HepG2 (cell line): ENCODE data around the gene STATH. TPM values are rescaled to one million over a fixed set of nuclear protein-coding genes. Genes with fewer than 3 reads are reported as not detected.
A peak's percentile ranks its signal among the peaks of the same experiment; 100 is the strongest.

Source experiments
- ARID4A ChIP-seq: sonication (generic); formaldehyde crosslinking; IDR thresholded peaks from 2 replicates; pipeline ENCODE4 v1.5.0; 2020; ENCODE audit warnings: mild to moderate bottlenecking, missing genetic modification reagents, borderline replicate concordance
- ATF4 ChIP-seq, 2 experiments: fragments of 450-650 bp in 1 of 2; sonication (generic) in 1 of 2; formaldehyde crosslinking; IDR thresholded peaks; 2 replicates each; pipeline versions ENCODE4 v1.5.0 to v1.8.0; 2020 to 2022; ENCODE audit warnings: mild to moderate bottlenecking in 1 of 2, missing genetic modification reagents in 1 of 2
- ELF3 ChIP-seq: IDR thresholded peaks from 2 replicates; pipeline ENCODE4 v1.6.1; 2016; ENCODE audit warnings: missing genetic modification reagents, missing compliant biosample characterization
- HMG20A ChIP-seq: IDR thresholded peaks from 2 replicates; pipeline ENCODE4 v1.6.1; 2016; ENCODE audit warnings: borderline replicate concordance
- JARID2 ChIP-seq: sonication (generic); formaldehyde crosslinking; IDR thresholded peaks from 2 replicates; pipeline ENCODE4 v1.8.1; 2023; ENCODE audit warnings: missing genetic modification reagents, inconsistent platforms; ENCODE audit not compliant: insufficient replicate concordance
- KLF9 ChIP-seq: IDR thresholded peaks from 2 replicates; pipeline ENCODE4 v1.6.1; 2016; ENCODE audit warnings: low read depth
- PHF5A ChIP-seq: IDR thresholded peaks from one replicate; pipeline ENCODE4 v1.6.1; 2018; ENCODE audit warnings: low read depth, missing genetic modification reagents; ENCODE audit not compliant: unreplicated experiment
- SOX13 ChIP-seq, 3 experiments: fragments of 450-650 bp in 1 of 3; sonication (generic) in 1 of 3; formaldehyde crosslinking in 1 of 3; IDR thresholded peaks in 2 of 3; conservative IDR thresholded peaks in 1 of 3; 2 replicates each; pipeline versions ENCODE4 v1.5.0 to v1.6.1; 2016 to 2020; ENCODE audit warnings: antibody characterized with exemption in 1 of 3, mild to moderate bottlenecking in 1 of 3, missing compliant biosample characterization in 1 of 3, missing genetic modification reagents in 1 of 3, moderate library complexity in 1 of 3
- ZNF432 ChIP-seq: sonication (generic); formaldehyde crosslinking; IDR thresholded peaks from 2 replicates; pipeline ENCODE4 v1.5.0; 2020; ENCODE audit warnings: missing genetic modification reagents, mild to moderate bottlenecking, borderline replicate concordance
- ZNF496 ChIP-seq: sonication (generic); formaldehyde crosslinking; IDR thresholded peaks from 2 replicates; pipeline ENCODE4 v1.8.1; 2023; ENCODE audit warnings: mild to moderate bottlenecking, moderate library complexity, missing genetic modification reagents; ENCODE audit not compliant: insufficient replicate concordance
- ZSCAN22 ChIP-seq: sonication (generic); formaldehyde crosslinking; IDR thresholded peaks from 2 replicates; pipeline ENCODE4 v1.4.0; 2020; ENCODE audit warnings: mild to moderate bottlenecking, missing genetic modification reagents
- polyA plus RNA-seq, 8 experiments: library from polyadenylated mRNA; depleted of rRNA in 3 of 8; stranded (reverse) in 7 of 8; unstranded in 1 of 8; fragments of >200 nt; fragmentation: Illumina TruSeq in 4 of 8; extraction: Trizol in 4 of 8; gene quantifications; 2 replicates each; pipeline versions ENCODE4 v1.2.1 to v1.2.3, GENCODE V29; 2011 to 2016; ENCODE audit warnings: low read depth in 4 of 8, missing spikeins in 1 of 8, mixed read lengths in 1 of 8; ENCODE audit not compliant: insufficient read depth in 1 of 8
- total RNA-seq, 5 experiments: library from RNA; depleted of rRNA; stranded (reverse); fragments of >200 nt; fragmentation: Illumina TruSeq; extraction: Trizol; gene quantifications; 2 replicates each; pipeline ENCODE4 v1.2.3, GENCODE V29; 2016; ENCODE audit warnings: low read depth in 1 of 5

STATH gene
- total and polyA plus RNA-seq, 2 of the 13 experiments (the other 11 are each of a cell fraction or from before 2014, with no cell fraction given) = not detected

- TF ChIP-seq SOX13 (IDR thresholded peaks at IDR 0.05) (no peak), SOX13 (CRISPR knock-in tag; conservative IDR thresholded peaks at IDR 0.05 in 1 of 2, IDR thresholded peaks at IDR 0.05 in 1 of 2) (0 out of 4 replicates have a peak, but pooled peaks of 1 of the 2 experiments have one; percentile 30), ARID4A (CRISPR knock-in tag) (no peak), ELF3 (CRISPR knock-in tag) (peak; percentile 84), ZNF432 (CRISPR knock-in tag) (no peak), ZSCAN22 (no peak), HMG20A (CRISPR knock-in tag) (peak; percentile 31; the same call in 1 of the 2 replicates), ATF4 (CRISPR knock-in tag; IDR thresholded peaks at IDR 0.05) (peak in 1 of 2 experiments; percentile 40; a peak in 1 of 4 replicates), ZNF496 (CRISPR knock-in tag) (no peak), PHF5A (no peak), JARID2 (CRISPR knock-in tag) (no peak), KLF9 (CRISPR knock-in tag) (no peak)
Observed at GRCh38 chr4:69970071-69970470, 25.7 kb upstream of the STATH start (continued).
